Naive thymus-derived CD4-positive, alpha-beta T cell (primary cell): Measurements from ENCODE around the gene RCAN1. TPM values are rescaled to one million over a fixed set of nuclear protein-coding genes. Genes with fewer than 3 reads are reported as not detected.

Experiments used
- ATAC-seq: fragments of 150-1000 bp; cut with Tn5 transposase; 2 replicates; pipeline ENCODE4 v1.10.0; 2021; ENCODE audit warnings: mild to moderate bottlenecking, moderate library complexity
- CTCF ChIA-PET: fragments of 350-600 bp; sonication (Branson Sonifier 250); formaldehyde crosslinking; loops from one replicate; lab custom pipeline; 2021; ENCODE audit warnings: antibody characterized with exemption; lab: Charles Lee
- POLR2A ChIA-PET: fragments of 350-600 bp; sonication (Branson Sonifier 250); formaldehyde crosslinking; loops from one replicate; lab custom pipeline; 2021; ENCODE audit warnings: antibody characterized with exemption, inconsistent platforms; lab: Charles Lee
- DNase-seq, 9 donors: peaks; one replicate each; pipeline versions ENCODE4 v3.0.0 to v3.0.0-alpha.2; 2020 to 2022; ENCODE audit warnings: mixed read lengths in 1 of 9
- H3K27ac ChIP-seq: one replicate; pipeline ENCODE4 v1.7.0; 2013; ENCODE audit warnings: mild to moderate bottlenecking, low read depth, low read length, moderate library complexity
- H3K27me3 ChIP-seq, 2 donors: one replicate each; pipeline ENCODE4 v1.7.0; 2013; ENCODE audit warnings: low read length in 2 of 2, mild to moderate bottlenecking in 2 of 2, moderate library complexity in 2 of 2; ENCODE audit not compliant: control insufficient read depth in 2 of 2, insufficient read depth in 2 of 2
- H3K36me3 ChIP-seq, 3 experiments: 1 replicate in 2 of 3; 2 replicates in 1 of 3; pipeline ENCODE4 v1.7.0; 2013; ENCODE audit warnings: low read length in 3 of 3, mild to moderate bottlenecking in 3 of 3, moderate library complexity in 1 of 3; ENCODE audit not compliant: insufficient read depth in 3 of 3, control insufficient read depth in 2 of 3
- H3K4me1 ChIP-seq, 2 donors: one replicate each; pipeline ENCODE4 v1.7.0; 2013; ENCODE audit warnings: low read length in 2 of 2, mild to moderate bottlenecking in 2 of 2, moderate library complexity in 1 of 2; ENCODE audit not compliant: control insufficient read depth in 2 of 2, insufficient read depth in 2 of 2
- H3K4me3 ChIP-seq: 2 replicates; pipeline ENCODE4 v1.7.0; 2013; ENCODE audit warnings: mild to moderate bottlenecking, low read length
- H3K9me3 ChIP-seq, 3 experiments: 1 replicate in 2 of 3; 2 replicates in 1 of 3; pipeline ENCODE4 v1.7.0; 2013; ENCODE audit warnings: low read length in 3 of 3; ENCODE audit not compliant: control insufficient read depth in 2 of 3
- H3K27ac Mint-ChIP-seq, 9 donors: one replicate each; pipeline ENCODE4 v1.8.0; 2020 to 2022; ENCODE audit warnings: mixed read lengths in 9 of 9, mild to moderate bottlenecking in 8 of 9, moderate library complexity in 5 of 9, inconsistent platforms in 2 of 9
- H3K27me3 Mint-ChIP-seq, 5 donors: one replicate each; pipeline ENCODE4 v1.8.0; 2021 to 2022; ENCODE audit warnings: mixed read lengths in 5 of 5, mild to moderate bottlenecking in 1 of 5
- H3K36me3 Mint-ChIP-seq, 5 donors: one replicate each; pipeline ENCODE4 v1.8.0; 2020 to 2022; ENCODE audit warnings: mixed read lengths in 5 of 5, mild to moderate bottlenecking in 3 of 5, inconsistent platforms in 1 of 5
- H3K4me1 Mint-ChIP-seq, 7 donors: one replicate each; pipeline ENCODE4 v1.8.0; 2020 to 2022; ENCODE audit warnings: mixed read lengths in 7 of 7, mild to moderate bottlenecking in 3 of 7, inconsistent platforms in 1 of 7
- H3K4me3 Mint-ChIP-seq, 10 donors: one replicate each; pipeline ENCODE4 v1.8.0; 2020 to 2022; ENCODE audit warnings: mild to moderate bottlenecking in 10 of 10, mixed read lengths in 10 of 10, moderate library complexity in 6 of 10, inconsistent platforms in 2 of 10
- H3K9me3 Mint-ChIP-seq, 11 donors: one replicate each; pipeline ENCODE4 v1.8.0; 2020 to 2022; ENCODE audit warnings: mixed read lengths in 11 of 11, mild to moderate bottlenecking in 4 of 11, inconsistent platforms in 1 of 11, moderate library complexity in 1 of 11
- intact Hi-C, 2 donors: fragments of 100-400 bp; cut with micrococcal nuclease; formaldehyde crosslinking; loops; one replicate each; pipeline ENCODE4 v1.15.1; 2023
- polyA plus RNA-seq, 2 donors: library from polyadenylated mRNA; unstranded; fragments of 300-500 nt; fragmentation: Illumina TruSeq; gene quantifications; one replicate each; pipeline ENCODE4 v1.2.3, GENCODE V29; 2021
- total RNA-seq, 6 experiments: library from RNA in 5 of 6; stranded (reverse) in 5 of 6; gene quantifications; 1 replicate in 5 of 6; 2 replicates in 1 of 6; pipeline ENCODE4 v1.2.3 and lab custom pipeline; 2021 to 2026

The RCAN1 gene
- total and polyA plus RNA-seq, 7 experiments from 2014 or later = 3.0 to 15.3 (median 5.0) TPM

DNA sequence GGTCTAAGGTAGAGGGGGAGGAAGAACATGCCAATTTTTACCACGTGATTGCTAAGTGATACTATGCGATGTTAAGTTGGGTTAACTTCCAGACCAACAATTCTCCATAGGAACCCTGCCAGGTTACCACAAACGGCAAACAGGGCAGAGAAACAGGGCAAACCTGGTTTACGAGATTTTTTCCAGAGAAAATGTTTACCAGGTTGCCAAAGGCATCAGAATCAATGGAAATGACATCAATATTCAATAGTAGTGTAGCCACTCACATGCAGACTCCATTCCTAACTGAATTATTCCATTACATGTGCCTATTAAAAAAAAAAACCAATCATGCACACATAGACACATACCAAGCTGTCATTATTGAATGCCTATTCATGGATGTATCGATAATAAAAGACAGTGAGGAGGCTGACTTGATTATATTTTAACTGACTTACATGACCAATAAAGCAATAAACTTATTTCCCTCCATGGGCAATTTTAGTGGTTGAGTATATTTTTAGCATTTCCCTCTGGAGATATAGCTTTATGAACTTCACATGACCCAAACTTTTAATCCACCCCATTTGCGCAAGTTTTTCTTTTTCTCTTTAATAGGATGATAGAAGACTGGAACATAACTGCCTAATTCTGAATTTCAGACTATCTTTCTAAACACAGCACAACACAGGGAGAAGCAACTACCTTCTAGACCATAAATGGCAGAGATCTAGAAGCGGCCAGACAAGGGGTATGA, 62.4 kb downstream of the RCAN1 start:
- H3K4me1 ChIP-seq = no peaks in the 10 kb centered on the region
- H3K27me3 Mint-ChIP-seq = no peaks in the 10 kb centered on the region
- H3K4me3 ChIP-seq = no peak overlapping the region
- no peaks in the 10 kb centered on the region for H3K9me3 ChIP-seq
- peaks cover 2 to 30% (median 18%) of the 10 kb centered on the region in 5 donors for H3K36me3 Mint-ChIP-seq
- intact Hi-C loops = no loop called here
- peaks cover 0 to 15% (median 8%) of the 10 kb centered on the region in 11 donors for H3K9me3 Mint-ChIP-seq
- no peaks in the 10 kb centered on the region for H3K36me3 ChIP-seq
- POLR2A ChIA-PET = no interaction called here
- H3K27ac ChIP-seq = no peak overlapping the region
- H3K4me3 Mint-ChIP-seq = no peak overlapping the region
- no peak overlapping the region for H3K27ac Mint-ChIP-seq
- H3K4me1 Mint-ChIP-seq = peaks cover 0 to 3% (median 0%) of the 10 kb centered on the region in 7 donors
- H3K27me3 ChIP-seq = no peaks in the 10 kb centered on the region
- CTCF ChIA-PET = no interaction called here
- DNase-seq (no peak), ATAC-seq (no peak)

DNA sequence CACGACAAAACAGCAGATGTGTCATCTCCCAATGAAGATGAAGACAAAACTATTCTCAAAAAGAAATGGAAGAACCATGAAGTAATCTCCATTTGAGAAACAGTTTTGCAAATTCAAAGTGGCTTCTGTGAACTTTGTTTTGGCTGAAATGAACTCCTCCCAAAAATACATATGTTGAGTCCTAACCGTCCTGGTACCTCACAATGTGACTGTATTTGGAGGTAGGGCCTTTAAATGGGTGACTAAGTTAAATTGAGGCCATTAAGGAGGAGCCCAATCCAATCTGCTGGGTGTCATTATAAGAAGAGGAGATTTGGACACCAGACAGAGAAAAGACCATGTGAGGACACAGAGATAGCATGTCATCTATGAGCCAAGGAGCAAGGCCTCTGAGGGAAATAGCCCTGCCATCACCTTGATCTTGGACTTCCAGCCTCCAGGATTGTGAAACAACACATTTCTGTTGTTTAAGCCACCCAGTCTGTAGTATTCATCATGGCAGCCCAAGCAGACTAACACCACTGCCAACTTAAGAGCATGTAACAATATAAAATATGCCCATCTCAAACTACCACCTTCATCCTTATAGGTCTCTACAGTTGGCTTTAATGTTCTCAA, 64.6 kb downstream of the RCAN1 start:
- Histone ChIP-seq H3K9me3 (no peaks in the 10 kb centered on the region), H3K36me3 (no peaks in the 10 kb centered on the region), H3K27me3 (no peaks in the 10 kb centered on the region), H3K4me1 (no peaks in the 10 kb centered on the region), H3K4me3 (no peak overlapping the region), H3K27ac (no peak overlapping the region)
- ATAC-seq = no peak
- ChIA-PET CTCF (no interaction called here), POLR2A (no interaction called here)
- peaks cover 0 to 7% (median 0%) of the 10 kb centered on the region in 7 donors for H3K4me1 Mint-ChIP-seq
- H3K4me3 Mint-ChIP-seq = no peak overlapping the region
- H3K9me3 Mint-ChIP-seq = peaks cover 0 to 13% (median 6%) of the 10 kb centered on the region in 11 donors
- intact Hi-C loops = no loop called here
- peaks cover 2 to 33% (median 18%) of the 10 kb centered on the region in 5 donors for H3K36me3 Mint-ChIP-seq
- no peak overlapping the region for H3K27ac Mint-ChIP-seq
- no peaks in the 10 kb centered on the region for H3K27me3 Mint-ChIP-seq
- no peak for DNase-seq

DNA sequence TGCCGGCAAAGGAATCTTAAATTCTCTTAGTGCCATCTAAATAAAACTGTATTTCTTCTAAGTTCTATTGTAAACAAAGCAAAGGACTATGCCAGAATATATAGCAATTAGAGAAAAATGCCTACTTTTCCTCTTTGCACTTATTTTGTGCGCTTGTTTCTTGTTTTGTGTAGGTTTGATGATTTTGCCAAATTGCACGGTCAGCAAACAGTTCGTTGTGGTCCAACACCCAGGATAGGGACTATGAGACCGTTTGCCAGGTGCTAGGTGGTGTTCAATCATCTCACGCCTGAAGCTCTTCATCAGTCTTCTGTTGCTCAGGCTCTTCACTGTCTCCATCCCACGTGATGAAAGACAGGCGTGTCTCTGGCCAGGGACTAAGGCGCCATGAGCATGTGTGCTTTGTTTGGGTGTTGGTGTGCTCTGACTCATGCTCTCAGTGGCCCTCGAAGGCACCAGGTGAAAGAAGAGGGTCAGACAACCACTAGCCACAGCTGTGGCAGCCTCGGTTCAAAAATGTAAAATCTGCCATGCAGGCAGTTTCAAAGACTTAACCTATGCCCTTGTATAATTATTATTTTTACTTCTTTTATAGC, 66.0 kb downstream of the RCAN1 start:
- Mint-ChIP-seq H3K4me3 (no peak overlapping the region), H3K4me1 (peaks cover 0 to 7% (median 0%) of the 10 kb centered on the region in 7 donors), H3K36me3 (peaks cover 0 to 20% (median 5%) of the 10 kb centered on the region in 5 donors), H3K27me3 (no peaks in the 10 kb centered on the region), H3K27ac (no peak overlapping the region), H3K9me3 (peaks cover 0 to 6% (median 0%) of the 10 kb centered on the region in 11 donors)
- no peaks in the 10 kb centered on the region for H3K27me3 ChIP-seq
- no peak overlapping the region for H3K4me3 ChIP-seq
- H3K4me1 ChIP-seq = no peaks in the 10 kb centered on the region
- intact Hi-C loops = no loop called here
- no peak for ATAC-seq
- no peaks in the 10 kb centered on the region for H3K36me3 ChIP-seq
- ChIA-PET POLR2A (no interaction called here), CTCF (no interaction called here)
- no peaks in the 10 kb centered on the region for H3K9me3 ChIP-seq
- no peak overlapping the region for H3K27ac ChIP-seq
- DNase-seq = no peak

DNA sequence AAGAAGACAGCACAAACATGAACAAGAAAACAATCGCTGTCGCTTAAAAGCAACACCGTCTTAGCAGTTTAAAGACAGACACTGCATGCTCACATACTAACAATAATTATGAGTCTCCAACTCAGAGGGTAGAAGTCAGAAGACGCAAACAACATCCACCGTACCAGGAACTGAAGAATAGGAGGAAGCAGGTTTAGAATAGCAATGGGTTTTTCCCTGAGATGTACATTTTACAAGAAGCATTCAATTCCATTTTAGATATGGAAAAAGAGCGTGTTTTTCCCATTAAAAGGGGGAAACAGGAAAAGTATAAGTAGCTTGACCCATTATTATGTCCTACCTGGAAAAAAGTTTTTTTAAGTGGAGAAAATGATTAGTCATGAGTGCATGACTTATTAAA, 68.4 kb downstream of the RCAN1 start:
- intact Hi-C loops = no loop called here

DNA sequence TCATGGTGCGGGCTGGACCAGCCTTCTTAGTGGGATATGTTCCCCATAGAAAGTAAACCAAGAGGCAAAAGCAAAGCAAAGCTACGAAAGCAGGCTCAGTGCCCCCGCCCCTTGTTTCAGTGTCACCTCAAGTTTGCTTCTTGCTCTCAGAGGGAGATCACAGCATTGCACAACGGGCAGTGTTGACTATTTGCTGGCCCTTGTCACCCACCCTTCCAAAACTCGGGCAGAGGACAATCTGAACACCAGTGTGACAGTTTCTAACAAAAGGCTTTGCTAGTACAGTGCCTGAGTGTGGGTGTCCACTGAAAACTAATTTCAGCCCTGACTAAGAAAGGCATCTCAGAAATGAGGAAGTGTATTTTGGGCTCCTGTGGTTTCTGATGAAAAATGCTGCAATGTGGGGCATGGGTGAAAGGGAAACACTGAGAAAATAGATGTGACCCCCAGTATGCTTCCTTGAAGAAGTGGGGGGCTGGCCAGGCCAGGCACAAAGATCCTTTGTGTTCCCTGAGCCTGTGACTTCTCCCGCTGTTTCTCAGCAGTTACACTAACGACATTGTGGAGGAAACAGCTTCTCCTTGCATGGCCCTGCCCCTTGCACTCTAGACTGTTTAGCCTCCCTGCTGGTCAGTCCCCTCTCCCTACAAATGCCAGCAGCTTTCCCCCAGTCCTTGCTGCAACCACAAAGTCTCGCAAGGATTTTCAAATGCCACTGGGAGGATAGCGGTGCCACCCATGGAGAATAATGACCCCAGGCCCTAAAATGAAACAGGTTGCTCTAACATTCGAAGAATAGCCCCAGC, 69.6 kb downstream of the RCAN1 start:
- DNase-seq = no peak
- peak overlapping the region in 1 of 10 donors; percentile 49 for H3K4me3 Mint-ChIP-seq
- POLR2A ChIA-PET = no interaction called here
- peak; percentile 79 for ATAC-seq
- H3K27me3 ChIP-seq = no peaks in the 10 kb centered on the region
- no peak overlapping the region for H3K27ac ChIP-seq
- no peaks in the 10 kb centered on the region for H3K9me3 ChIP-seq
- no peaks in the 10 kb centered on the region for H3K27me3 Mint-ChIP-seq
- CTCF ChIA-PET = no interaction called here
- H3K9me3 Mint-ChIP-seq = peaks cover 0 to 5% (median 0%) of the 10 kb centered on the region in 11 donors
- H3K36me3 ChIP-seq = no peaks in the 10 kb centered on the region
- H3K4me1 Mint-ChIP-seq = peaks cover 0 to 7% (median 0%) of the 10 kb centered on the region in 7 donors
- H3K4me3 ChIP-seq = no peak overlapping the region
- H3K4me1 ChIP-seq = no peaks in the 10 kb centered on the region
- intact Hi-C loops = no loop called here
- peak overlapping the region in 1 of 9 donors; percentile 18 for H3K27ac Mint-ChIP-seq
- peaks cover 0 to 17% (median under 1%) of the 10 kb centered on the region in 5 donors for H3K36me3 Mint-ChIP-seq

More for the DNA sequence above, 68.4 kb downstream of the RCAN1 start:
- H3K4me1 Mint-ChIP-seq = peaks cover 0 to 7% (median 0%) of the 10 kb centered on the region in 7 donors
- peaks cover 0 to 23% (median 8%) of the 10 kb centered on the region in 5 donors for H3K36me3 Mint-ChIP-seq
- H3K9me3 Mint-ChIP-seq = peaks cover 0 to 5% (median 0%) of the 10 kb centered on the region in 11 donors
- Histone ChIP-seq H3K9me3 (no peaks in the 10 kb centered on the region), H3K36me3 (no peaks in the 10 kb centered on the region), H3K4me3 (no peak overlapping the region), H3K4me1 (no peaks in the 10 kb centered on the region), H3K27ac (no peak overlapping the region), H3K27me3 (no peaks in the 10 kb centered on the region)
- POLR2A ChIA-PET = no interaction called here
- DNase-seq (no peak), ATAC-seq (no peak)
- H3K27me3 Mint-ChIP-seq = no peaks in the 10 kb centered on the region
- CTCF ChIA-PET = no interaction called here
- no peak overlapping the region for H3K27ac Mint-ChIP-seq
- no peak overlapping the region for H3K4me3 Mint-ChIP-seq

DNA sequence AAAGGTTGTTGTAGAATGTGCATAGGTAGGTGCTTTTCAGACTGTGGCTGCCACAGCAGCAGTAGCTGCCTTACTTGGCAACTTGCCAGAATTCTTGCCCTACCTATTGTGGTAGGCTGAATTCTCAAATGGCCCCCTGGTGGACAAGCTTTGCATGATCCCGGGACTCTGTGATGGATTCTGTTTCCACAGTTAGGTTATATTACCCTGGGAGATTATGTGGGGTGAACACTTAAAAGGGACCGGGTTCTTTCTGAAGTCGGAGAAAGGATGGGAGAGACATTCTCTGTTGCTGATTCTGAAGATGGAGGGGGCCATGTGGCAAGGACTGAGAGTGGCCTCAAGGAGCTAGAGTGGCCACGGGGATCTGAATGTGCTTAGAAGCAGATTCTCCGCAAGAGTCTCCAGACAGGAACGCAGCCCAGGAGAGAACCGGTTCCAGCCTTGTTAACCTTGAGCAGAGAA, 70.8 kb downstream of the RCAN1 start:
- Mint-ChIP-seq H3K4me1 (peaks cover 0 to 7% (median 0%) of the 10 kb centered on the region in 7 donors), H3K27ac (peak overlapping the region in 1 of 9 donors; percentile 16), H3K27me3 (no peaks in the 10 kb centered on the region), H3K4me3 (no peak overlapping the region), H3K9me3 (peaks cover 0 to 5% (median 0%) of the 10 kb centered on the region in 11 donors), H3K36me3 (peaks cover 0 to 11% (median 0%) of the 10 kb centered on the region in 5 donors)
- Histone ChIP-seq H3K36me3 (no peaks in the 10 kb centered on the region), H3K27ac (no peak overlapping the region), H3K27me3 (no peaks in the 10 kb centered on the region), H3K4me1 (no peaks in the 10 kb centered on the region), H3K9me3 (no peaks in the 10 kb centered on the region), H3K4me3 (no peak overlapping the region)
- intact Hi-C loops = no loop called here
- peak in 7 of 9 donors; percentile 8 to 35 (median 22) for DNase-seq
- ChIA-PET CTCF (no interaction called here), POLR2A (no interaction called here)
- ATAC-seq = no peak
